BJ (cell line): ENCODE measurements around the gene ZBTB24. TPM values are rescaled to one million over a fixed set of nuclear protein-coding genes. Genes with fewer than 3 reads are reported as not detected.

Experiments
- CTCF ChIA-PET: fragments of 350-600 bp; formaldehyde crosslinking; extraction: SDS; loops from one replicate; lab custom pipeline; 2021; ENCODE audit warnings: antibody characterized with exemption, inconsistent platforms; lab: Yijun Ruan, JAX
- POLR2A ChIA-PET: fragments of 300-600 bp; sonication (Branson Sonifier 250); formaldehyde crosslinking; extraction: SDS; loops from one replicate; lab custom pipeline; 2021; ENCODE audit warnings: antibody characterized with exemption; lab: Charles Lee
- DNase-seq: peaks from one replicate; pipeline ENCODE4 v3.0.0-alpha.2; 2011; ENCODE audit warnings: low read depth
- H3K27me3 ChIP-seq: 2 replicates; pipeline ENCODE4 v1.6.0; 2011; ENCODE audit warnings: low read length; ENCODE audit not compliant: control insufficient read depth, insufficient read depth
- H3K36me3 ChIP-seq: 2 replicates; pipeline ENCODE4 v1.5.1; 2011; ENCODE audit warnings: low read length; ENCODE audit not compliant: control insufficient read depth, insufficient read depth
- H3K4me3 ChIP-seq: 2 replicates; pipeline ENCODE4 v1.5.1; 2011; ENCODE audit warnings: low read depth, mild to moderate bottlenecking, control low read depth, low read length
- polyA plus RNA-seq: library from polyadenylated mRNA; depleted of rRNA; stranded (reverse); fragments of >200 nt; gene quantifications from 2 replicates; pipeline ENCODE4 v1.2.3, GENCODE V29; 2011
- TF ChIP-seq, protein P1 (sequence below): IDR thresholded peaks from 2 replicates; pipeline ENCODE4 v1.5.1; 2011; ENCODE audit warnings: low read depth, mild to moderate bottlenecking, control low read depth, inconsistent platforms, low read length, moderate library complexity; ENCODE audit not compliant: insufficient read depth

Gene ZBTB24
- polyA plus RNA-seq, 1 experiment = 3.0 TPM

GRCh38 chr6:109493865-109494264, 10.8 kb upstream of the ZBTB24 start:
- ChIA-PET CTCF (no interaction called here), POLR2A (no interaction called here)
- no peak overlapping the region for H3K4me3 ChIP-seq

GRCh38 chr6:109491207-109491938, 8.4 kb upstream of the ZBTB24 start:
- ChIA-PET CTCF (no interaction called here), POLR2A (no interaction called here)
- H3K36me3 ChIP-seq = no peaks in the 10 kb centered on the region
- H3K4me3 ChIP-seq = no peak overlapping the region
- DNase-seq = no peak
- H3K27me3 ChIP-seq = 0 out of 2 replicates have a peak, but pooled peaks cover 1% of the 10 kb centered on the region
- TF ChIP-seq, protein P1, sequence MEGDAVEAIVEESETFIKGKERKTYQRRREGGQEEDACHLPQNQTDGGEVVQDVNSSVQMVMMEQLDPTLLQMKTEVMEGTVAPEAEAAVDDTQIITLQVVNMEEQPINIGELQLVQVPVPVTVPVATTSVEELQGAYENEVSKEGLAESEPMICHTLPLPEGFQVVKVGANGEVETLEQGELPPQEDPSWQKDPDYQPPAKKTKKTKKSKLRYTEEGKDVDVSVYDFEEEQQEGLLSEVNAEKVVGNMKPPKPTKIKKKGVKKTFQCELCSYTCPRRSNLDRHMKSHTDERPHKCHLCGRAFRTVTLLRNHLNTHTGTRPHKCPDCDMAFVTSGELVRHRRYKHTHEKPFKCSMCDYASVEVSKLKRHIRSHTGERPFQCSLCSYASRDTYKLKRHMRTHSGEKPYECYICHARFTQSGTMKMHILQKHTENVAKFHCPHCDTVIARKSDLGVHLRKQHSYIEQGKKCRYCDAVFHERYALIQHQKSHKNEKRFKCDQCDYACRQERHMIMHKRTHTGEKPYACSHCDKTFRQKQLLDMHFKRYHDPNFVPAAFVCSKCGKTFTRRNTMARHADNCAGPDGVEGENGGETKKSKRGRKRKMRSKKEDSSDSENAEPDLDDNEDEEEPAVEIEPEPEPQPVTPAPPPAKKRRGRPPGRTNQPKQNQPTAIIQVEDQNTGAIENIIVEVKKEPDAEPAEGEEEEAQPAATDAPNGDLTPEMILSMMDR = no peak

More at GRCh38 chr6:109493865-109494264, 10.8 kb upstream of the ZBTB24 start:
- Histone ChIP-seq H3K27me3 (0 out of 2 replicates have a peak, but pooled peaks cover 3% of the 10 kb centered on the region), H3K36me3 (no peaks in the 10 kb centered on the region)
- TF ChIP-seq, protein P1 = no peak
- no peak for DNase-seq

DNA sequence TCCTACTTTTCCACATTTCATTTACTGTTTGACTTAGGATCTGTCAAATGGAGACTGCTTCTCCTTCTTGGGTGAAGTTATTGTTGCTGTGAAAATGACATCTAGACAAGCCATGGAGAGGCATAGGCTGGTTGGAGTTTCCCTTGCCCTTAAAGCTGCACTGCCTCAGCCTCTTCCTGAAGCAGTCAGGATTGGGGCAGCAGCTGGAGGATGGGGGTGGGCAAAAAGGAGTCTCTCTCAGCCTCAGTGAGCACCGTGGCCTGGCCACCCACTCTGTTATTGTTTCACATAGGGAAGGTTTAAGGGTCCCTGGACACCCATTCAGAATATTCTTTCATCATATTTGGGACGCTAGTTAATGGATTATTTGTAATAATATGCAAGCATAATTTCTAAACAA, 7.7 kb upstream of the ZBTB24 start:
- Histone ChIP-seq H3K36me3 (no peaks in the 10 kb centered on the region), H3K27me3 (0 out of 2 replicates have a peak, but pooled peaks cover 1% of the 10 kb centered on the region), H3K4me3 (no peak overlapping the region)
- ChIA-PET CTCF (no interaction called here), POLR2A (no interaction called here)
- DNase-seq = no peak
- TF ChIP-seq, protein P1 = no peak

- TF ChIP-seq, protein P1 = no peak
- Histone ChIP-seq H3K27me3 (0 out of 2 replicates have a peak, but pooled peaks cover 2% of the 10 kb centered on the region), H3K36me3 (no peaks in the 10 kb centered on the region), H3K4me3 (no peak overlapping the region)
- POLR2A ChIA-PET = no interaction called here
- CTCF ChIA-PET = no interaction called here
- DNase-seq = no peak
Observed at GRCh38 chr6:109488001-109488400, 5.0 kb upstream of the ZBTB24 start.

- no peak overlapping the region for H3K4me3 ChIP-seq
- DNase-seq = no peak
- H3K27me3 ChIP-seq = 0 out of 2 replicates have a peak, but pooled peaks cover 2% of the 10 kb centered on the region
- ChIA-PET CTCF (interaction anchor here (0.7 kb wide), 1 partner anchor 22 kb away, joined by 3 read pairs; no protein-coding TSS in a partner anchor), POLR2A (no interaction called here)
- TF ChIP-seq, protein P1 = no peak
- peaks cover 1% of the 10 kb centered on the region; the same call in 1 of the 2 replicates for H3K36me3 ChIP-seq
Observed at GRCh38 chr6:109486068-109486467, 3.0 kb upstream of the ZBTB24 start.
